NT2/D1 (cell line): ENCODE results near the gene ARIH1.

Experiments
- SUZ12 ChIP-seq: IDR thresholded peaks from 2 replicates; pipeline ENCODE4 v1.6.1; 2011; ENCODE audit not compliant: insufficient read length, insufficient read depth; ENCODE audit errors: extremely low read depth
- YY1 ChIP-seq: IDR thresholded peaks from 2 replicates; pipeline ENCODE4 v1.6.1; 2011; ENCODE audit not compliant: insufficient read length, insufficient read depth

- no peak for TF ChIP-seq SUZ12
- TF ChIP-seq YY1, result no peak
Measured at GRCh38 chr15:72437650-72438316, 36.3 kb upstream of the ARIH1 start.
